GM21717 (cell line): ENCODE data around the gene SMARCD3.

Experiments
- ATAC-seq: cut with Tn5 transposase; IDR thresholded peaks from one replicate; pipeline ENCODE4 v1.9.1; 2021; ENCODE audit warnings: mild to moderate bottlenecking, moderate library complexity; ENCODE audit not compliant: unreplicated experiment

SMARCD3 gene

DNA sequence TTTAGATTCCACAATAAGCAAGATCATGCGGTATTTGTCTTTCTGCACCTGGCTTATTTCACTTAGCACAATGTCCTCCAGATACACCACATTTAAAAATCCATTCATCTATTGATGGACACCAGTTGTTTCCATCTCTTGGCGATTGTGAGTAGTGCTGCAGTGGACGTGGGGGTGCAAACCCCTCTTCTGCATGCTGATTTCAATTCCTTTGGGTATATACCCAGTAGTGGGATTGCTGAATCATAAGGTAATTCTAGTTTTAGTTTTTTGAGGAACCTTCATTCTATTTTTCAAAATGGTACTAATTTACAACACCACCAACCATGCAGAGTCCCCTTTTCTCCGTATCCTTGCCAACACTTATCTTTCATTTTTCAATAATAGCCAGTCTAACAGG, 59.5 kb downstream of the SMARCD3 start:
- no peak for ATAC-seq
